Measurements from ENCODE around the gene INTS12. TPM values are rescaled to one million over a fixed set of nuclear protein-coding genes. Genes with fewer than 3 reads are reported as not detected.
A peak's percentile ranks its signal among the peaks of the same experiment; 100 is the strongest.

INTS12 gene
- total RNA-seq, 1 donor from 2014 or later: 20.9 TPM

DNA sequence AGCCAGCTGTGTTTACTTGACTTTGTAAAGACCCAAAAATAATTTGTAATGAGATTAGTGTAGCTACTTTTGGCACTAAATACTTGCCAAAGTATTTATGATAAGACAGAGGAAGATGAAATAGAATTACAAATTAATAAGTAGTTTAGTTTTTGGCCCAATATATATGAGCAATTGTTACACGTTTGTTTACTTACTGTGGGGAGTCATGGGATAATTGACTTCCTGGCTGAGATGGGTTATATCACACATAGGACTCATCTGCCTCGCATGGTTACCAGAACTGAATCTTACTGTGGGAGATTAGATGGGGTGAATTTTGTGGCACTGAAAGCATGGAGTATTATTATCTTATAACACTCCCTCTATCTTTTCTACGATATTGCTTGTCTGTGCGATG is 66.6 kb downstream of the INTS12 start:
- ATAC-seq (no peak), DNase-seq (ENCODE audit: missing footprints) (no peak)
- intact Hi-C loops (cut with DNase I): no loop called here

DNA sequence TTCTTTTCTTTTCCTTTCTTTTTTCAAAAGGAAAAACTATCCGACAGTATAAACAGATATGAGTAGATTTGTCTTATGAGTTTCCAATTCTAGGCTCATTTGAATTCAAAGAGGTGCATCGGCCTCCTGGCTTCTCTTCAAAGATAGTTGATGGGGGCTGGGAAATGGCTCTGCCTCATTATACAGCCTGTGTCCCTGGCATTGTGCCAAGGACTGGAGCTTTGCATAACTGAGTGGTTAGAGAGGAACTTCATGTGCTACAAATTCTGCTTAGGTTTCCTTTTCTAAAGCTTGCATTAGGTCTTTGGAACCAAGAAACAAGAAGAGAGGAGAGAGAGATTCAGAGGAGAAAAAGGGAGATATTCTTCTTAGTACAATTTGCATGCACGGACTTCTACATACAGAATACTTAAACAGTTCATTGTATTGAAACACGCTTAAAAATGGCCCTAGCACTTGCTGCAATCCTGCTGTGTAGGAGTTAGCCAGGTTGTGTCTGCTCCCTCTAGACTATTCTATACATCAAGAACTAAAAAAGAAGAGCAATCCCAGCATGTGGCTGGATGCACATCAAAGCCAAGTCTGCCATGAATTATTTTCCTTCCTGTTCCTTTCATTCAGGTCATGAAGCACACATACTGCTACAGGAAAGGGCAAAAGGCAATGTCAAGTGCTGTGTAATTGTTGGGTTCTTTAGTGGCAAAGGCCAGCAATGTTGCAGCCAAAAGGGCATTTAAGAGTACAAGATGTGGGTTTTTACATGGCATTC is 70.9 kb downstream of the INTS12 start:
- DNase-seq (ENCODE audit: missing footprints) (peak; percentile 74), ATAC-seq (peak; percentile 86)
- intact Hi-C loops (cut with DNase I): no loop called here

DNA sequence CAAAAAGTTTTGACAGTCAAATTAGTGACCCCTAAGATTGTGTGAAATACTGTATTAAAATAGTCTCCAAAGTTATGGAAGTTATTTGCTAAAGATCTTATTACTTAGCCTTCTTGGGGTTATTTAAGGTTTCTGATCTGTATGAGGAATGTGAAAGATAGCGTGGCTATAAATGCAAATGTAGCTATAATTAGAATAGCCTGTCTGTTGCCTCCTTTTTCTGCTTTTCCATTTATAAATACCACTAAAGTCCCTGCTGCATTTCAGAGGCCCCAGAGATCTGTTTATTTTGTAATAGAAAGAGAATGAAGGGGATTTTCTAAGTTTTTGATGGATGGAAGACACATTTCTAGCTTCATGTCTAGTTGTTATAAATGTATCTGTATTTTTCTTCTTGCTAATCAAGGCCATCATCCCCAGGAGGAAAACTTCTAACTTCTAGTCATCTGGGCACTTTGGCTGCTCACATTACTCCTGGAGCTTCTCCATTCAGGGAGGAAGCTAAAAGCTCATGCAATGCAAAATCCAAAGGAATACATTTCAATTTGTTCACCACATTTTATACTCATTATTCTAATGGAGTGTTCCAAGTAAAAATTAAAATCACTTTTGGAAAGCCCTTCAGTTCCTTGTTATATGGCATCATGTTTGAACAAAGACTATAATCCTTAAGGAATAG is 73.9 kb downstream of the INTS12 start:
- DNase-seq (ENCODE audit: missing footprints): no peak
- intact Hi-C loops (cut with DNase I): no loop called here
- ATAC-seq: no peak

DNA sequence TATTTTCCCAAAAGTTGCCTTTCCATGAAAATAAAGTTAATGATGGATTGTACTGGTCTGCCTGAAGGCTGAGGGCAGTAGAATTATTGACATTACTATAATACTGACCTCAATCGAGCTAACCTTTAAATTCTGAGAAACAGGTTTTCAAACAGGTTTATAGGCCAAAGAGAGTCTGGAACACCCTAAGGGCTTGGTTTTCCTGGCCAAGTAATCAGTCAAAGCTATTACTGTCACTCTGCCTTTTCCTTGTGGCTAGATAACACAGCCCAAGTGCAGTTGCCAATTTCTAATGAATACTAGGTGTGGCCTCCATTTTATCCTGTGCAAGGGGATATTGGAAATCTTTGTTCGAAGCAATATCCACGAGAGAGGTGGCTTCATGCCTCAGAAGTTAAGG is 75.2 kb downstream of the INTS12 start:
- intact Hi-C loops (cut with DNase I): no loop called here
- ATAC-seq (no peak), DNase-seq (ENCODE audit: missing footprints) (no peak)

Other genes with a start within 250 kb of the INTS12 start
- gene PPA2, start 234.6 kb downstream of the INTS12 start, total RNA-seq: 89.5 TPM
- gene ARHGEF38, start 156.1 kb downstream of the INTS12 start, total RNA-seq: not detected
- 3.8 TPM for gene GSTCD, start 95 bp upstream of the INTS12 start, total RNA-seq
- 4.7 TPM for gene NPNT, start 186.8 kb upstream of the INTS12 start, total RNA-seq